ENCODE results near the gene LBX2.

Gene LBX2, protein sequence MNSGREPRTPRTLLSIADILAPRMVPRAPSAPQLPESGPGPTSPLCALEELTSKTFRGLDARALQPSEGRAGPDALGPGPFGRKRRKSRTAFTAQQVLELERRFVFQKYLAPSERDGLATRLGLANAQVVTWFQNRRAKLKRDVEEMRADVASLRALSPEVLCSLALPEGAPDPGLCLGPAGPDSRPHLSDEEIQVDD

GRCh38 chr2:74499267-74499939 lies at the start of gene LBX2:
TSS of gene LBX2 (minus strand) at chr2:74499603. CDS start at chr2:74499537, 66 bp downstream.
- H3K4me3 ChIP-seq (replicated peaks; ENCODE audit: low read depth, low read length) = peak within 1 kb of the TSS; percentile 36
- TF ChIP-seq CTCF (IDR thresholded peaks at IDR 0.05; ENCODE audit: low read depth, low read length, missing control alignments) = no peak
- DNase-seq (ENCODE audit: extremely low read depth, low read depth) = no peak

DNA sequence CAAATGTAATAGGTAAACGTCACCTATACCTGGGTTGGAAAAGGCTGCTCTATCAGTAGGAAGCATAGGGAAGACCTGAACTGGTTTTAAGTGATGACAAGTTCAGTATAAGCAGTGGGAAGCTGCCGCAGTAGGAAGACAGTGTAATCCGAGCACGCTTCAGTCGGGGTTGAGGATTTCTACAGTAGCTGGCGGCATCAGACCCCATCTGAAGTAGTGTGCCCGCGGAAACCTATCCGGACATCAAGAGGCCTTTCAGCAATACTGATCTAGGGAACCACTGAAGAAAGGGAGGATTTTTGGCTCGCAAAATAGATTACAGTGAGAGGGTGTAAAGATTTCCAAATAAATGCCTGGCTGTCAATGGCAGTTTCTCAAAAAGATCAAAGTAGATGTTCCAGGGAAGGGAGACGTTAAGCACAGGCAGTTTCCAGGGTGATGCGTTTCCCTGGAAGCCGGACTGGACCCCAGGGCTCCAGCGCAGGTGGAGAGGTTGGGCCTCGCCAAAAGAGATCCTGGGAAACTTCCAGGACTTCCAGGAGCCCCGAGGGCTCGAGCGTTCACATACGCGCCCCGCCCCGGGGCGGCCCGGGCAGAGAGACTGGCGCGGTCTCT lies 49.0 kb upstream of the LBX2 start:
- DNase-seq (ENCODE audit: extremely low read depth, low read depth) = no peak
- H3K4me3 ChIP-seq (replicated peaks; ENCODE audit: low read depth, low read length) = peak overlapping the region; percentile 58
- no peak for TF ChIP-seq CTCF (IDR thresholded peaks at IDR 0.05; ENCODE audit: low read depth, low read length, missing control alignments)

DNA sequence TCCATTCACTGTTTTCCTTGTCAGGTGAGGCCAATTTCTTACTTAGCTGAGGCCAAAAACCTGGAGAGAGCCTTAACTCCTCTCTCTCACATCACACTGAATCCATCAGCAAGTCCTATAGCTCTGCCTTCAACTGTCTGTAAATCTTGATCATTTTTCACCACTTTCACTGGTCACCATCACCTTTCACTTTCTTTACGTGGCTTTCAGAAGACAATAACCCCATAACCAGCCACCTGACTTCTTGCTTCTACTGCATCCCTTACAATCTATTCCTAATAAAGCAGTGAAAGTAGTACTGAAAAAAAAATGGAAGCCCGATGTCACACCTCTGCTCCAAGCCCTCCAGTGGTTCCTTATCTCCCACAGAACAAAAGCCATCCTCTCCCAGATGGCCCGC lies 46.6 kb upstream of the LBX2 start:
- no peak overlapping the region for H3K4me3 ChIP-seq (replicated peaks; ENCODE audit: low read depth, low read length)
- no peak for DNase-seq (ENCODE audit: extremely low read depth, low read depth)
- TF ChIP-seq CTCF (IDR thresholded peaks at IDR 0.05; ENCODE audit: low read depth, low read length, missing control alignments) = no peak

DNA sequence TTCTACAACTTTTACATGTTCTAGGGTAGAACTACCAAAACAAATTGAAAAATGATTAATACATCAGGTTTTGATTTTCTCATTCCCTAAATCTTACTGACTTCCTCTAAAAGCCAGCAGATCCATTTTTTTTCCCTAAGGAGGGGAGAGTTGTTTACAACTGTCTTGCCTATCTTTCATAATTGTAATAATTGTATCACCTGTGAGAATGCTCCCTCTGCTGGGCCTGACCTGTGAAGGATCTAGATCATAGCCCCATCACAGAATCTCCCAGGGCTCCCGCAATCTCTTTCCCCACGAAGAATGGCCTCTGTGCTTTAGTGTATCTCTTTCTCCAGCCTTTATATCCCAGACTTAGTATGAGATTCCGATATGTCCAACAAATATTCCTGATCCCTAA lies 45.2 kb upstream of the LBX2 start:
- peak; percentile 6 for TF ChIP-seq CTCF (IDR thresholded peaks at IDR 0.05; ENCODE audit: low read depth, low read length, missing control alignments)
- no peak overlapping the region for H3K4me3 ChIP-seq (replicated peaks; ENCODE audit: low read depth, low read length)
- DNase-seq (ENCODE audit: extremely low read depth, low read depth) = no peak

GRCh38 chr2:74542978-74543377 lies 43.6 kb upstream of the LBX2 start:
- H3K4me3 ChIP-seq (replicated peaks; ENCODE audit: low read depth, low read length) = no peak overlapping the region
- TF ChIP-seq CTCF (IDR thresholded peaks at IDR 0.05; ENCODE audit: low read depth, low read length, missing control alignments) = no peak
- no peak for DNase-seq (ENCODE audit: extremely low read depth, low read depth)

- no peak for TF ChIP-seq CTCF (IDR thresholded peaks at IDR 0.05; ENCODE audit: low read depth, low read length, missing control alignments)
- DNase-seq (ENCODE audit: extremely low read depth, low read depth) = no peak
- no peak overlapping the region for H3K4me3 ChIP-seq (replicated peaks; ENCODE audit: low read depth, low read length)
Observed at GRCh38 chr2:74540291-74540690, 40.9 kb upstream of the LBX2 start.
